Epithelial cell of esophagus (primary cell): Measurements from ENCODE around the gene CLBA1.

Source experiments
- DNase-seq: peaks from one replicate; pipeline ENCODE4 v3.0.0; 2010; ENCODE audit warnings: low read depth
- H3K4me3 ChIP-seq: 2 replicates; pipeline ENCODE4 v1.5.1; 2011; ENCODE audit warnings: mild to moderate bottlenecking, low read length, control low read depth
- TF ChIP-seq, protein P1 (sequence below): IDR thresholded peaks from 2 replicates; pipeline ENCODE4 v1.5.1; 2011; ENCODE audit warnings: low read depth, mild to moderate bottlenecking, low read length, control low read depth, inconsistent platforms; ENCODE audit not compliant: insufficient read depth; ENCODE audit errors: missing control alignments

Gene CLBA1

DNA sequence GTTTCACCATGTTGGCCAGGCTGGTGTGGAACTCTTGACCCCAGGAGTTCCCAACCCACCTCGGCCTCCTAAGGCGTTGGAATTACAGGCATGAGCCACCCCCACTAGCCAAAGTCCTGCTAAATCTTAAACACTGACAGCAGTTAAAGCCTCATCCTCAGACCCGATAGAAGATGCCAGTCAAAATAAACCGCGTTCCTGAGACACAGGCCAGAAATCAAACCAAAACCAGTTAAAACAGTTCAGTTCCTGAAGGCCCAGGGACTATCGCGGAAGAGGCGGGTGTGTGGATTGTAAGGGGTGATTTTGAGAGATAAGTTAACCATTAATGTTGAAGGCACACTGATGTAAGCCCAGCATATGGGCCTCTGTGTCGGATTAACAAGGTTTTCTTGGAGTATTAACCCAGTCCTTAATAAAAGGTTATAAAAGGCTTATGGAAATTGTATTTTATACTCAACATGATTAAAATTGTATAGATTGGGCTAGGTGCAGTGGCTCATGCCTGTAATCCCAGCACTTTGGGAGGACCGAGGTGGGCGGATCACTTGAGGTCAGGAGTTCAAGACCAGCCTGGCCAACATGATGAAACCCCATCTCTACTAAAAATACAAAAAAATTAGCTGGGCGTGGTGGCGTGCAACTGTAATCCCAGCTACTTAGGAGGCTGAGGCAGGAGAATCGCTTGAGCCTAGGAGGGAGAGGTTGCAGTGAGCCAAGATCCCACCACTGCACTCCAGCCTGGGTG is 54.0 kb downstream of the CLBA1 start:
- TF ChIP-seq, protein P1, sequence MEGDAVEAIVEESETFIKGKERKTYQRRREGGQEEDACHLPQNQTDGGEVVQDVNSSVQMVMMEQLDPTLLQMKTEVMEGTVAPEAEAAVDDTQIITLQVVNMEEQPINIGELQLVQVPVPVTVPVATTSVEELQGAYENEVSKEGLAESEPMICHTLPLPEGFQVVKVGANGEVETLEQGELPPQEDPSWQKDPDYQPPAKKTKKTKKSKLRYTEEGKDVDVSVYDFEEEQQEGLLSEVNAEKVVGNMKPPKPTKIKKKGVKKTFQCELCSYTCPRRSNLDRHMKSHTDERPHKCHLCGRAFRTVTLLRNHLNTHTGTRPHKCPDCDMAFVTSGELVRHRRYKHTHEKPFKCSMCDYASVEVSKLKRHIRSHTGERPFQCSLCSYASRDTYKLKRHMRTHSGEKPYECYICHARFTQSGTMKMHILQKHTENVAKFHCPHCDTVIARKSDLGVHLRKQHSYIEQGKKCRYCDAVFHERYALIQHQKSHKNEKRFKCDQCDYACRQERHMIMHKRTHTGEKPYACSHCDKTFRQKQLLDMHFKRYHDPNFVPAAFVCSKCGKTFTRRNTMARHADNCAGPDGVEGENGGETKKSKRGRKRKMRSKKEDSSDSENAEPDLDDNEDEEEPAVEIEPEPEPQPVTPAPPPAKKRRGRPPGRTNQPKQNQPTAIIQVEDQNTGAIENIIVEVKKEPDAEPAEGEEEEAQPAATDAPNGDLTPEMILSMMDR = no peak
- no peak for DNase-seq

DNA sequence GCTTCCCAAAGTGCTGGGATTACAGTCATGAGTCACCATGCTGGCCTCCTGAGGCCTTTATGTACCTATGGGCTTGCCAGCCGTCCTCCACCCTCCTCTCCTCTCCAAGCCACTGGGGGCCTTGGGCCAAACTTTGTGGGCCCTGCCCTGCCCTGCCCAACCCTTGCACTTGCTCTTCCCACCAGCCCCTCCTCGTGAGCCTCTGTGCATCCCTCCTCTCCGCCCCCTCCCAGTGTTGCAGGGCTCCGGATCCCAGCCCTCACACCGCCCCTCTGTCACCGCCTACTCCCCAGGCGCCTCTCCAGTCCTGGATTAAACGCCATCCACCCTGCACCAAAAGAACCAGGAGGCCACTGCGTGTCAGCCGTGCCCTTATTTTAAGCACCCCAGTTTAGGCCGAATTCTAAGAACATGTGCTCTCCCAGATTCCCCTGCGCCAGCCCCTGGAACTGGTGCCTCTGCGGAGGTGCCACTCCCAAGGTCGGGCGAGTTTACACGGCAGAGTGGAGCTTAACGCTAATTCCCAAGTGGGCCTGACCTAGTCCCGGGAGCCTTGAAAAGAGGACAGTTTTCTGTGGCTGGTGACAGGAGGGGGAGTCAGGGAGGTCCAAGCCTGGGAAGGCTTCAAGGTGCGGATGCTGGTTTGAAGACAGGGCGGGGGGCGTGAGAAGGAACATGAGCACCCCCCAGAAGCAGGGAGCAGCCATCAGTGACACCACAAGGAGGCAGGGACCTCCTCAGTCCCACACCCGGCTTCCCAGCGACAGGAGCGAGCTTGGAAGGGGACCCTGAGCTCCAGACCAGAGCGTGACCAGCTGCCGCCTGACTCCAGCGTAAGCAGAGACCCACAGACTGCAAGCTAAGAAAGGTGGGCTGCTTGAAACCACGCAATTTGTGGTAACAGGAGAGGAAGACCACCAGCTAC is 56.5 kb downstream of the CLBA1 start:
- TF ChIP-seq, protein P1 = no peak

More for the DNA sequence above, 54.0 kb downstream of the CLBA1 start:
- H3K4me3 ChIP-seq = no peak overlapping the region

DNA sequence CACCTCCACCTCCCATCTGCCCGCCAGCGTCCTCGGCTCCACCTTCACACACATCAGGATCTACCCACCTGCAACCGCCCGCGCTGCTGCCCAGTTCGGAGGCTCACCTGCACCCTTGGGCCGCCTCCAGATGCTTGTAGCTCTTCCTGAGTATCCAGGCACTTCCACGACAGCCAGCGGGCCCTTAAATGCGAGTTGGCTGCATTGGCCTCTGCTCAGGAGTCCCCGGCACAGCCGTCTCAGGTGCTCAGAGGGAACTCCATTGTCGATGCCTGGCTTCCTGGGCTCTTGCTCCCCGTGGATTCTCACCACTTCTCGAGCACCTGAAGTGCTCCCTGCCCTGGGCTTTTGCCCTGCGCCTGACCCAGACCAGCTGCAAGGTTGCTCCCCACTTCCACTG is 57.2 kb downstream of the CLBA1 start:
- no peak overlapping the region for H3K4me3 ChIP-seq
- TF ChIP-seq, protein P1 = no peak
- no peak for DNase-seq

More for the DNA sequence above, 56.5 kb downstream of the CLBA1 start:
- no peak for DNase-seq
- no peak overlapping the region for H3K4me3 ChIP-seq

DNA sequence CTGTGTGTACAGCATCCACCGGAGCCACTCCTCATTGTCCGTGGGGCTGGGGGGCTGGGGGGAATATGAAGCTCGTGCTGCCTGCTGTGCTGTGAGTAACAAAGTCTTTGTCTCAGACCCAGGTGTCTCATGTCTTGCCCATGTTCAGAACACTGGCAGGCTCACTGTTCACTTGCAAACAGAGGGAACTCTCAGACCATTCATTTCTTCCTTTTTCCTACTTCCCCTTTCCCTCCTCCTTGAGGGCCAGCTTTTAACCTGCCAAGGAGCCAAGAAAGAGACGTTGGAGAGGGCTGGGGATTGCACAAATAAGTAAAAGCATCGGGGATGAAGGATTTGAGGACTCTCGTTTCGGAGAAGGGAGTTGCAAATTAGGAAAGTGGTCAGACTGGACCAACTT is 58.1 kb downstream of the CLBA1 start:
- DNase-seq = no peak
- TF ChIP-seq, protein P1 = no peak
- H3K4me3 ChIP-seq = no peak overlapping the region
